AG10803 (cell line): ENCODE measurements around the gene GSK3A.
"Not testable (repeated sequence)": the region's sequence is repeated elsewhere in the genome, so short reads cannot be mapped to it uniquely, and the experiment has no call there.

ENCODE experiments used
- DNase-seq: peaks from one replicate; pipeline ENCODE4 v3.0.0; 2010; ENCODE audit warnings: low read depth
- H3K4me3 ChIP-seq: 2 replicates; pipeline ENCODE4 v1.5.1; 2011; ENCODE audit warnings: mild to moderate bottlenecking, low read length, control low read depth
- CTCF ChIP-seq: conservative IDR thresholded peaks from 2 replicates; pipeline ENCODE4 v1.5.1; 2011; ENCODE audit warnings: mild to moderate bottlenecking, low read length, control low read depth, inconsistent platforms

The GSK3A gene

GRCh38 chr19:42267644-42268141 lies 25.3 kb upstream of the GSK3A start:
- TF ChIP-seq CTCF = no peak
- H3K4me3 ChIP-seq = peak overlapping the region; percentile 93
- peak; percentile 38 for DNase-seq

GRCh38 chr19:42266928-42267603 lies 24.7 kb upstream of the GSK3A start:
- not testable (repeated sequence) for DNase-seq, H3K4me3 ChIP-seq

GRCh38 chr19:42266105-42266504 lies 23.7 kb upstream of the GSK3A start:
- DNase-seq, H3K4me3 ChIP-seq: not testable (repeated sequence)

GRCh38 chr19:42261763-42262162 lies 19.4 kb upstream of the GSK3A start:
- no peak for DNase-seq
- no peak overlapping the region for H3K4me3 ChIP-seq
- no peak for TF ChIP-seq CTCF

- DNase-seq, H3K4me3 ChIP-seq: not testable (repeated sequence)
Observed at GRCh38 chr19:42257842-42258241, 15.4 kb upstream of the GSK3A start.

- DNase-seq = peak; percentile 46
- peak overlapping the region; percentile 67 for H3K4me3 ChIP-seq
- no peak for TF ChIP-seq CTCF
Observed at GRCh38 chr19:42255766-42256745, 13.7 kb upstream of the GSK3A start.

- H3K4me3 ChIP-seq = peak within 1 kb of the TSS; percentile 91
- peak; percentile 88 for DNase-seq
- TF ChIP-seq CTCF = no peak
Observed at GRCh38 chr19:42254850-42255765, 12.7 kb upstream of the GSK3A start, which contains the start of gene ERF. TSS of gene ERF (minus strand) at chr19:42255128. CDS start at chr19:42254999, 129 bp downstream.
